Panc1 (cell line): ENCODE data around the gene CADPS2. TPM values are rescaled to one million over a fixed set of nuclear protein-coding genes. Genes with fewer than 3 reads are reported as not detected.

Source experiments
- ATAC-seq: fragments of 200-7000 bp; cut with Tn5 transposase; 2 replicates; pipeline ENCODE4 v1.9.1; 2020; ENCODE audit warnings: mild to moderate bottlenecking, moderate library complexity
- BruUV-seq: library from RNA; stranded (reverse); fragments of 400-500 nt; replicated peaks from 2 replicates; lab custom pipeline; 2021; lab: Mats Ljungman, UMichigan
- CTCF ChIA-PET: fragments of 300-600 bp; sonication (Branson Sonifier 250); formaldehyde crosslinking; loops from one replicate; lab custom pipeline; 2022; ENCODE audit warnings: antibody characterized with exemption; lab: Charles Lee
- POLR2A ChIA-PET: fragments of 300-600 bp; sonication (Branson Sonifier 250); formaldehyde crosslinking; loops from one replicate; lab custom pipeline; 2022; ENCODE audit warnings: antibody characterized with exemption; lab: Charles Lee
- DNase-seq: peaks from one replicate; pipeline ENCODE4 v3.0.0-alpha.2; 2010; ENCODE audit warnings: low read depth, low spot score
- H3K27ac ChIP-seq: 2 replicates; pipeline ENCODE4 v1.5.1; 2011; ENCODE audit warnings: mild to moderate bottlenecking, low read length, inconsistent platforms
- H3K27me3 ChIP-seq: fragments of 200-500 bp; sonication (Bioruptor generic); 2 replicates; pipeline ENCODE4 v1.6.0; 2014; ENCODE audit warnings: low read length, inconsistent platforms; ENCODE audit not compliant: control insufficient read depth, insufficient read depth
- H3K36me3 ChIP-seq: fragments of 200-500 bp; sonication (Bioruptor generic); 2 replicates; pipeline ENCODE4 v1.5.1; 2014; ENCODE audit warnings: inconsistent platforms, mild to moderate bottlenecking, low read length, moderate library complexity; ENCODE audit not compliant: control insufficient read depth, insufficient read depth
- H3K4me1 ChIP-seq: 2 replicates; pipeline ENCODE4 v1.5.1; 2011; ENCODE audit warnings: inconsistent platforms, mild to moderate bottlenecking, low read length, moderate library complexity; ENCODE audit not compliant: control insufficient read depth, insufficient read depth
- H3K4me3 ChIP-seq, 2 experiments: 2 replicates each; pipeline ENCODE4 v1.5.1; 2011 to 2012; ENCODE audit warnings: low read depth in 2 of 2, low read length in 2 of 2, mild to moderate bottlenecking in 2 of 2, inconsistent platforms in 1 of 2, moderate library complexity in 1 of 2
- H3K9me3 ChIP-seq: fragments of 200-500 bp; sonication (Bioruptor generic); 2 replicates; pipeline ENCODE4 v1.5.1; 2014; ENCODE audit warnings: low read depth, mild to moderate bottlenecking, inconsistent platforms, low read length, moderate library complexity; ENCODE audit not compliant: control insufficient read depth, insufficient read depth
- POLR2AphosphoS5 ChIP-seq: IDR thresholded peaks from 2 replicates; pipeline ENCODE4 v1.6.1; 2012; ENCODE audit warnings: mild to moderate bottlenecking, low read depth, low read length, moderate library complexity
- REST ChIP-seq, 2 experiments: IDR thresholded peaks; 2 replicates each; pipeline ENCODE4 v1.6.1; 2011 to 2012; ENCODE audit warnings: low read depth in 2 of 2, control low read depth in 1 of 2, low read length in 1 of 2, mild to moderate bottlenecking in 1 of 2, moderate library complexity in 1 of 2; ENCODE audit not compliant: insufficient read depth in 1 of 2
- SIN3A ChIP-seq: IDR thresholded peaks from 2 replicates; pipeline ENCODE4 v1.6.1; 2012; ENCODE audit warnings: low read depth, mild to moderate bottlenecking, low read length, moderate library complexity, borderline replicate concordance; ENCODE audit not compliant: insufficient read depth
- TCF7L2 ChIP-seq: IDR thresholded peaks from 2 replicates; pipeline ENCODE4 v1.6.1; 2011; ENCODE audit warnings: mild to moderate bottlenecking, low read depth, low read length, inconsistent platforms
- in situ Hi-C: cut with HindIII; loops from 2 replicates; pipeline ENCODE4 v1.10.0; 2016; ENCODE audit warnings: low sequenced_read_pairs, low pct_unique_long_range_greater_than_20kb
- intact Hi-C: fragments of 100-400 bp; cut with micrococcal nuclease; formaldehyde crosslinking; loops from one replicate; pipeline ENCODE4 v1.10.0; 2022; ENCODE audit not compliant: unreplicated experiment
- total RNA-seq: library from RNA; stranded (reverse); gene quantifications from one replicate; pipeline ENCODE4 v1.2.1, GENCODE V29; 2021; ENCODE audit not compliant: unreplicated experiment
- TF ChIP-seq, protein P1 (sequence below): fragments of 450-650 bp; IDR thresholded peaks from 2 replicates; pipeline ENCODE4 v1.5.1; 2017; ENCODE audit warnings: mild to moderate bottlenecking

The CADPS2 gene
- total RNA-seq, 1 experiment from 2014 or later, result 1.6 TPM

GRCh38 chr7:122291189-122291588 lies 595.1 kb downstream of the CADPS2 start:
- in situ Hi-C loops, result no loop called here
- intact Hi-C loops, result no loop called here
- Histone ChIP-seq H3K9me3 (no peaks in the 10 kb centered on the region), H3K27me3 (no peaks in the 10 kb centered on the region), H3K4me3 (no peak overlapping the region), H3K27ac (no peak overlapping the region), H3K36me3 (no peaks in the 10 kb centered on the region), H3K4me1 (no peaks in the 10 kb centered on the region)
- ChIA-PET POLR2A (no interaction called here), CTCF (no interaction called here)
- ATAC-seq (no peak), DNase-seq (no peak)
- TF ChIP-seq TCF7L2, result no peak
- no peak for TF ChIP-seq REST (IDR thresholded peaks at IDR 0.05; ENCODE audit: insufficient read depth in 1 of 2, low read depth in 2 of 2, low read length in 1 of 2)
- no peak for TF ChIP-seq POLR2AphosphoS5
- TF ChIP-seq, protein P1, sequence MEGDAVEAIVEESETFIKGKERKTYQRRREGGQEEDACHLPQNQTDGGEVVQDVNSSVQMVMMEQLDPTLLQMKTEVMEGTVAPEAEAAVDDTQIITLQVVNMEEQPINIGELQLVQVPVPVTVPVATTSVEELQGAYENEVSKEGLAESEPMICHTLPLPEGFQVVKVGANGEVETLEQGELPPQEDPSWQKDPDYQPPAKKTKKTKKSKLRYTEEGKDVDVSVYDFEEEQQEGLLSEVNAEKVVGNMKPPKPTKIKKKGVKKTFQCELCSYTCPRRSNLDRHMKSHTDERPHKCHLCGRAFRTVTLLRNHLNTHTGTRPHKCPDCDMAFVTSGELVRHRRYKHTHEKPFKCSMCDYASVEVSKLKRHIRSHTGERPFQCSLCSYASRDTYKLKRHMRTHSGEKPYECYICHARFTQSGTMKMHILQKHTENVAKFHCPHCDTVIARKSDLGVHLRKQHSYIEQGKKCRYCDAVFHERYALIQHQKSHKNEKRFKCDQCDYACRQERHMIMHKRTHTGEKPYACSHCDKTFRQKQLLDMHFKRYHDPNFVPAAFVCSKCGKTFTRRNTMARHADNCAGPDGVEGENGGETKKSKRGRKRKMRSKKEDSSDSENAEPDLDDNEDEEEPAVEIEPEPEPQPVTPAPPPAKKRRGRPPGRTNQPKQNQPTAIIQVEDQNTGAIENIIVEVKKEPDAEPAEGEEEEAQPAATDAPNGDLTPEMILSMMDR, result no peak
- no peak for TF ChIP-seq SIN3A
- no TSS peak for BruUV-seq

DNA sequence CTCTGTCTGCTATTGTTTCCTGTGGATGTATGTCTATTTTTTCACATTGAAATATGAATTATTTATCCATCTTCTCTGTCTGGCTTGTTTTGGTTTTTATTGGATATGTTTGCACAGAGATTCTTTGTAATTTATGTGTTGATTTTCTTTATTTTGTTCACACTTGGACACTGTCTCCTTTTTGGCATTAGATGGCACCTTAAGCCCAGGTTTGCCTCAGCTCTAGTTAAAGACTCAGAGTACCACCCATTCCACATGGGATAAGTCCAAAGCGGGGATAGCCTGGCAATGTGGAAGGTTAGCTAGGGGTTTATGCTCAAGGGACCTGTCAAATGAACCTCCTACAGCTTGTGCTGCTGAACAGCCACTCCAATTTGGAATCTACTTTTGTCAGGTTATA lies 595.8 kb downstream of the CADPS2 start:
- H3K4me3 ChIP-seq, result no peak overlapping the region
- DNase-seq (no peak), ATAC-seq (no peak)
- H3K9me3 ChIP-seq, result no peaks in the 10 kb centered on the region
- H3K27me3 ChIP-seq, result no peaks in the 10 kb centered on the region
- TF ChIP-seq TCF7L2 (no peak), SIN3A (no peak), POLR2AphosphoS5 (no peak), REST (IDR thresholded peaks at IDR 0.05; ENCODE audit: insufficient read depth in 1 of 2, low read depth in 2 of 2, low read length in 1 of 2) (no peak)
- TF ChIP-seq, protein P1, result no peak
- H3K27ac ChIP-seq, result no peak overlapping the region
- intact Hi-C loops, result no loop called here
- no TSS peak for BruUV-seq
- in situ Hi-C loops, result no loop called here
- no peaks in the 10 kb centered on the region for H3K4me1 ChIP-seq
- ChIA-PET POLR2A (no interaction called here), CTCF (no interaction called here)
- H3K36me3 ChIP-seq, result no peaks in the 10 kb centered on the region
